ENCODE results near the gene ACVR2B.

Gene ACVR2B

DNA sequence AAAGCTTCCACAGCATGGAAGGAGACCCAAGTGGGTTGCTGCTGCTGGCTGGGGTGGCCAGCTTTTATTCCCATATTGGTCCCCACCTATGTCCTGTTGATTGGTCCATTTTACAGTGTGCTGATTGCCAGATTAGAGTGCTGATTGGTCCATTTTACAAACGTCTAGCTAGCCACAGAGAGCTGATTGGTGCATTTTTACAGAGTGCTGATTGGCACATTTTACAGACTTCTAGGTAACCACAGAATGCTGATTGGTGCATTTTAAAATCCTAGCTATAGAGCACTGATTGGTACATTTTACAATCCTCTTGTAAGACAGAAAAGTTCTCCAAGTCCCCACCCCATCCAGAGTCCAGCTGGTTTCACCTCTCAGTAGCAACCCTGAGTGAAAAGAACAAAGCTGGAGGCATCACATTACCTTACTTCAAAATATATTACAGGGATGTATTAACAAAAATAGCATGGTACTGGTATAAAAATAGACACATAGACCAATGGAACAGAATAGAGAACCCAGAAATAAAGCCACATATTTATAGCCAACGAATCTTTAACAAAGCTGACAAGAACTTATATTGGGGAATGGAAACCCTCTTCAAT lies 7.5 kb upstream of the ACVR2B start:
- Histone ChIP-seq H3K9me3 (ENCODE audit: control insufficient read depth, insufficient read depth, low read length) (no peaks in the 10 kb centered on the region), H3K27ac (ENCODE audit: low read depth, low read length) (no peak overlapping the region), H3K36me3 (ENCODE audit: control insufficient read depth, low read length) (no peaks in the 10 kb centered on the region), H3K27me3 (ENCODE audit: control insufficient read depth, low read length) (no peaks in the 10 kb centered on the region), H3F3A (ENCODE audit: control insufficient read depth, insufficient read depth) (no peaks in the 10 kb centered on the region), H3K4me3 (ENCODE audit: low read length) (no peak overlapping the region), H3K79me2 (ENCODE audit: control insufficient read depth, low read length) (no peaks in the 10 kb centered on the region), H4K20me1 (ENCODE audit: control insufficient read depth, insufficient read depth, low read depth, low read length) (no peaks in the 10 kb centered on the region), H3K4me1 (ENCODE audit: control insufficient read depth, low read length) (no peaks in the 10 kb centered on the region), H3K9me2 (replicated peaks; ENCODE audit: control insufficient read depth, low read length) (no peaks in the 10 kb centered on the region), H3K4me2 (ENCODE audit: low read length) (no peak overlapping the region)
- TF ChIP-seq EZH2phosphoT487 (IDR thresholded peaks at IDR 0.05; ENCODE audit: borderline replicate concordance, low read length) = no peak
- no peak for TF ChIP-seq CTCF (IDR thresholded peaks at IDR 0.05; ENCODE audit: low read depth, low read length, poor library complexity, severe bottlenecking)

DNA sequence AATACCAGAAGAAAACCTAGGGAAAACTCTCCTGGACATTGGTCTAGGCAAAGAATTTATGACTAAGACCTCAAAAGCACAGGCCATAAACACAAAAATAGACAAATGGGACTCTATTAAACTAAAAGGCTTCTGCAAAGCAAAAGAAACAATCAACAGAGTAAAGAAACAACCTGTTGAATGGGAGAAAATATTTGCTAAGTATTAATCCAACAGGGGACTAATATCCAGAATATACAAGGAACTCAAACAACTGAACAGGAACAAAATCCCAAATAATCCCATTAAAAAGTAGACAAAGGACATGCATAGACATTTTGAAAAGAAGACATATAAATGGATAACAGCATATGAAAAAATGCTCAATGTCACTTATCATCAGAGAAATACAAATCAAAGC lies 6.9 kb upstream of the ACVR2B start:
- H3K27ac ChIP-seq (ENCODE audit: low read depth, low read length) = no peak overlapping the region
- TF ChIP-seq EZH2phosphoT487 (IDR thresholded peaks at IDR 0.05; ENCODE audit: borderline replicate concordance, low read length) = no peak
- TF ChIP-seq CTCF (IDR thresholded peaks at IDR 0.05; ENCODE audit: low read depth, low read length, poor library complexity, severe bottlenecking) = no peak
- no peaks in the 10 kb centered on the region for H3K79me2 ChIP-seq (ENCODE audit: control insufficient read depth, low read length)
- no peaks in the 10 kb centered on the region for H3F3A ChIP-seq (ENCODE audit: control insufficient read depth, insufficient read depth)
- no peaks in the 10 kb centered on the region for H3K9me3 ChIP-seq (ENCODE audit: control insufficient read depth, insufficient read depth, low read length)
- H3K36me3 ChIP-seq (ENCODE audit: control insufficient read depth, low read length) = no peaks in the 10 kb centered on the region
- H4K20me1 ChIP-seq (ENCODE audit: control insufficient read depth, insufficient read depth, low read depth, low read length) = no peaks in the 10 kb centered on the region
- H3K4me3 ChIP-seq (ENCODE audit: low read length) = no peak overlapping the region
- H3K4me1 ChIP-seq (ENCODE audit: control insufficient read depth, low read length) = no peaks in the 10 kb centered on the region
- H3K4me2 ChIP-seq (ENCODE audit: low read length) = no peak overlapping the region
- H3K9me2 ChIP-seq (replicated peaks; ENCODE audit: control insufficient read depth, low read length) = no peaks in the 10 kb centered on the region
- H3K27me3 ChIP-seq (ENCODE audit: control insufficient read depth, low read length) = 0 out of 2 replicates have a peak, but pooled peaks cover 2% of the 10 kb centered on the region

GRCh38 chr3:38450853-38451252 lies 2.8 kb upstream of the ACVR2B start:
- no peaks in the 10 kb centered on the region for H3K9me2 ChIP-seq (replicated peaks; ENCODE audit: control insufficient read depth, low read length)
- H3K4me1 ChIP-seq (ENCODE audit: control insufficient read depth, low read length) = peaks cover 15% of the 10 kb centered on the region
- peaks cover 5% of the 10 kb centered on the region; the same call in 1 of the 2 replicates for H4K20me1 ChIP-seq (ENCODE audit: control insufficient read depth, insufficient read depth, low read depth, low read length)
- peaks cover 12% of the 10 kb centered on the region for H3K79me2 ChIP-seq (ENCODE audit: control insufficient read depth, low read length)
- no peak overlapping the region for H3K27ac ChIP-seq (ENCODE audit: low read depth, low read length)
- H3K36me3 ChIP-seq (ENCODE audit: control insufficient read depth, low read length) = no peaks in the 10 kb centered on the region
- no peak overlapping the region for H3K4me3 ChIP-seq (ENCODE audit: low read length)
- TF ChIP-seq EZH2phosphoT487 (IDR thresholded peaks at IDR 0.05; ENCODE audit: borderline replicate concordance, low read length) (no peak), CTCF (IDR thresholded peaks at IDR 0.05; ENCODE audit: low read depth, low read length, poor library complexity, severe bottlenecking) (no peak)
- no peaks in the 10 kb centered on the region for H3K9me3 ChIP-seq (ENCODE audit: control insufficient read depth, insufficient read depth, low read length)
- H3K27me3 ChIP-seq (ENCODE audit: control insufficient read depth, low read length) = peaks cover 7% of the 10 kb centered on the region
- no peaks in the 10 kb centered on the region for H3F3A ChIP-seq (ENCODE audit: control insufficient read depth, insufficient read depth)
- H3K4me2 ChIP-seq (ENCODE audit: low read length) = no peak overlapping the region
